NCI-H2171 treated with DMSO at 0.1 percent for 48 hours (cell line): ENCODE data around the gene PIP5KL1.

Source experiments
- DNase-seq: peaks from one replicate; lab custom pipeline; 2025; lab: John Stamatoyannopoulos, UW

PIP5KL1 gene, protein sequence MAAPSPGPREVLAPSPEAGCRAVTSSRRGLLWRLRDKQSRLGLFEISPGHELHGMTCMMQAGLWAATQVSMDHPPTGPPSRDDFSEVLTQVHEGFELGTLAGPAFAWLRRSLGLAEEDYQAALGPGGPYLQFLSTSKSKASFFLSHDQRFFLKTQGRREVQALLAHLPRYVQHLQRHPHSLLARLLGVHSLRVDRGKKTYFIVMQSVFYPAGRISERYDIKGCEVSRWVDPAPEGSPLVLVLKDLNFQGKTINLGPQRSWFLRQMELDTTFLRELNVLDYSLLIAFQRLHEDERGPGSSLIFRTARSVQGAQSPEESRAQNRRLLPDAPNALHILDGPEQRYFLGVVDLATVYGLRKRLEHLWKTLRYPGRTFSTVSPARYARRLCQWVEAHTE

DNA sequence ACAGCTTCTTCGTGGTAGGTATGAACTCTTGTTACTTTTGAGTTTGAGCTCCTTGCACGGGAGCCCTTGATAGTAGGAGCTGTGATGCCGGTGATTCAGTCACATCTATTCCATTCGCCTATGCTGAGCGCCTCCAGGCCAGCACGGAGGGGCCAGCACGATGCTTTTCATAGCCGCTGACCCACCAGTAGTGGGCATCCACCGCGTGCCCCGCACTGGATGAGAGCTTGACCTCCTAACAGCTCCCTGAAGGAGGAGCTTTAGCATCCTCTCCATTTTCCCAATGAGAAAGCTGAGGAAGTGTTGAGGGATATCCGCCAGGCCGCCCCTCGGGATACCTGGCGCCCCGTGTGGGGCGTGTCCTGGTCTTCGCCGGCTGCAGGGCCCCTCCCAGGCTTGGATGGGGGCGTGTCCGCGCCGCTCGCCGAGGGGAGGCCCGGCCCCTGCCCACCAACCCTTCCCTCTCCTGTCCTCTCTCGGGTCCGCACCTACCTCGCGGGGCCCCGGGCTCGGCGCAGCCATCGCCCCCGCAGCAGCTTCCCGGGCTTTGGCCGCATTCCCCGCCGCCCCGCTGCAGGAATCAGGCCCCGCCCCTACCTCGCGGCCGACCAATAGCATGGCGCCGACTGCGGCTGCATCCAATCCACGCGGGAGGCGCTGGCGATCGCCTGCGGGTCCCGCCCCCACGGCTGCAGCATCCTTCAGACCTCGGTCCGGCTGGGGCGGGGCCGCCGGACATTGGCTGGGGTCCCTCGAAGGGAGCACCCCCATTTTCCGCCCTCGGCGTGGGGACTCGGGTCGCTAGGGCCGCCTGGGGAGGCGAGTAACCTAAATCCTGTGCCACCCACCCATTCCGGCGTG, at the start of gene PIP5KL1:
Gene PIP5KL1 (minus strand): TSS at position 547 of the 861 bp plus-strand sequence. CDS start 25 bp downstream, at position 522.
- DNase-seq: peak; percentile 86

GRCh38 chr9:127980060-127980705, 49.6 kb upstream of the PIP5KL1 start:
- peak; percentile 87 for DNase-seq

GRCh38 chr9:127979333-127980059, 48.9 kb upstream of the PIP5KL1 start:
- DNase-seq: peak; percentile 91

- no peak for DNase-seq
Measured at GRCh38 chr9:127979015-127979332, 48.4 kb upstream of the PIP5KL1 start.

DNA sequence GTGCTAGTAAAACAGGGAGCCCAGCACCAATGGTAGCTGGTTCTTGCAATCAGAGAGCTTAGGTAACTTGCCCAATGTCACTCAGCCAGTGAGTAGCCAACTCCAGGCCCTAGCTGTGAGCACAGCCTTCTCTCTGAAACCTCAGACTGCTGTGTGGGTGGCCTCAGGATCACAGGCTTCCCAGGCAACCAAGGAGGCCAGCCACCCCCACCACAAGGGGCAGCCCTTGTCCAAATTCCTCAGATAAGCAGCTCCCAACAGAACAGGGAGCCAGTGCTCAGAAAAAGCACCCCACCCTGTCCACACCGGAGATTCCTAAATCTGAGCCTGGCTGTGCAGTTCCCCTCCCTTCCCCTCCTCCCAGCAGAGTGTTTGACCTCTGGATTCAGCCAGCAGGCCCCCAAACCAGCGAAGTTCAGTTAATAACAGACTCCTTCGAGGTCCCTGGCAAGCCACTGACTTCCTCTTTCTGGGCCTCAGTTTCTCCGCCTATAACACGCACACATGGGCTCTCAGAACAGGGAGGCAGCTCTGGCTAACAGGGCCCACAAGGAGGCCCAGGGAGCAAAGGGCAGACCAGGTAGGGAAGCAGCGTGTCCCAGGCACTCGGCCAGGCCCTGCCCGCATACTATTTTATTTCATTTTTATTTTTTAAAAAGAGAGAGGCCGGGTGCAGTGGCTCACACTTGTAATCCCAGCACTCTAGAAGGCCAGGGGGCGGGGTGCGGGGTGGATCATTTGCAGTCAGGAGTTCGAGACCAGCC, 47.5 kb upstream of the PIP5KL1 start:
- no peak for DNase-seq

DNA sequence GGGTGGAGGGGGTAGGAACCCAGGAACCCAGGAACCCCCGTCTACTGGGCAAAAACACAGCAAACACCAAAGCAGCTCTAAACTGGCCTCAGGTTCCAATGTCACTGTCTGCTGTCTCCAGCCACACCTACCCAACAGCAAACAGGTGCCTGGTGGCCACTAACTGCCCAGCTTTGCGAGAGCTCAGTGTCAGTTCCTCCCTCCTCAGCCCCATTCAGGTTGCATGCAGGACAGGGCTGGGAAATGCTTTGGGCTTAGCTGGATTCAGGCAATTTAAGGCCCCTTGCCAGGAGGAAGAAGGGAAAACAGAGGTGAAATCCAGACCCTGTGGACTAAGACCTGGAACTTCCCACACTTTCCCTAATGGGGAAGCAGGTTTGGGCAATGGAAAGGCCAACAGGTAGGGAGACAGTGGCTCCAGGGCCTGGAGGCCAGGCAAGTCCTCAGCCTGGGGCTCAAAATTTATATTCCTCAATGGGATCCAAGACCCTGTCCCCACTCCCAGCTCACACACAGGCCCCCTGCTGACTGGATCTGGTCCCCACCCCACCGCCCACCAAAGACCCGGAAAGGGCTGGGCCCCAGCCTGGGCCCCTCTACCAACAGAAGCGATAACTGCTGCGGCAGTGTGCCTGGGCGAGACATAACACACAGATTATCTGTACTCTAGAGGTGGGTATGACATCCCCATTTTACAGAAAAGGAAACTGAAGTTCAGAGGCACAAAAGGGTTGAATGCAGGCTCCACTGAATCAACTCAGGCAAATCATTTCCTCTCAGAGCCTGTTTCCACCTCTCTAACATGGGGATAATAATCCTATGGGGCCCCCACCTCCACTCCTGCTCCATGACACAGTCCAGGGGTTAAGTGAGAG, 46.7 kb upstream of the PIP5KL1 start:
- no peak for DNase-seq

GRCh38 chr9:127976498-127976897, 45.9 kb upstream of the PIP5KL1 start:
- DNase-seq: peak; percentile 98

- no peak for DNase-seq
Measured at GRCh38 chr9:127975376-127976315, 45.1 kb upstream of the PIP5KL1 start.

DNA sequence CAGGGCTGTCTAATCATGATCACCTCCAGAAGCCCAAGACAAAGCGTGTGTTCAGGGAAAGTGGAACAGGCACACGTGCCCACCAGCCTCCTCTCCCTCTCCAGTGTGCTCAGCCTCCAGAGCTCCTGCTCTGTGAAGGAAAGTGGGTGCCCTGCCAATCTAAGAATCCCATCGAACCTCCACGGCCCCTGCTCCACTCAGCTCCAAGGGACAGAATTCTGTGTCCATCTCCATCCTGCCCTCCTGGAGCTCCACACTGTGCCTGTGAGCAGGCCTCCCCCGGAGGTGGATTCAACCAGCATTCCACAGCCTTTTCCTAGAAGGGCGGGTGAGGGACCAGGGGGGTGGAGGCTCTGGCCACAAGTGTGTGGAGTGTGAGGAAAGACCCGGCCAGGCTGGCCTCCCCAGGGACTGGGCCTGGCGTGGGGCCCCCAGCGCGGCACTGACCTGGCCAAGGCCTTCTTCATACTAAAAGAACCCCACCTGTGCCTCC, 44.2 kb upstream of the PIP5KL1 start:
- DNase-seq: no peak

DNA sequence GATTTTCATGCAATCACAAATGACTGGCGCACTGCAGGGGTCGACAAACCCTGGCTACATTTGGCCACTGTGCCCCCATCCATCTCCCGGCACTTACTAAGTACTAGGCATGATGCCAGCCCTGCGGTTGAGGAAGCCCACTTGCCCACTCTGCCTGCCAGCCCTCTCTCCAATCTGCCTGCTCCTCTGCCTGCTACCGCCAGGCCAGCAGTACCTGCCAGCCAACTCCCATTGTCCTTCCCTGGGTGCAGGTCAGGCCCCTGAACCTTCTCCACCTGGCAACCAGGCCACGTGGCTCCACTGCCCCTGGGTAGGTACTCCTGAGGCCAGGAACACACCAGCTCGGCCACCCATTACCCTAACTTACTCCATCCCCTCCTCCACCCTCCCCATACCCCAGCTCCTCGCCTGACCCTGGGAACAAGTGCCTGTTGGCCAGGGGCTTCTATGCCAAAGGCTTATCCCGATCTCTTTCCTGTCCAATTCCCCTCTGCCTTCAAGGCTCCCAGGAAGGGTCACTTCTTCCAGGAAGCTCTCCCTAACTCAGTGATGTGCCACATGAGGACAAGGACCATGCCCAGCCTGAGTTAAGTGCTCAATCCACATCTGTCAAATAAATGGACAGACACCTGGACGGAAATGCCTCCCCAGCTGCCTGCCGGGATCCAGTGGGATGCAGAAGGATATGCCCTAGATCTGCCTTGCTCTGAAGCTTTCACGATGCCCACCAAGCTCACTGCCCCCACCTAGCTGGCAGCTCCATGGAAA, 43.6 kb upstream of the PIP5KL1 start:
- peak; percentile 37 for DNase-seq

DNA sequence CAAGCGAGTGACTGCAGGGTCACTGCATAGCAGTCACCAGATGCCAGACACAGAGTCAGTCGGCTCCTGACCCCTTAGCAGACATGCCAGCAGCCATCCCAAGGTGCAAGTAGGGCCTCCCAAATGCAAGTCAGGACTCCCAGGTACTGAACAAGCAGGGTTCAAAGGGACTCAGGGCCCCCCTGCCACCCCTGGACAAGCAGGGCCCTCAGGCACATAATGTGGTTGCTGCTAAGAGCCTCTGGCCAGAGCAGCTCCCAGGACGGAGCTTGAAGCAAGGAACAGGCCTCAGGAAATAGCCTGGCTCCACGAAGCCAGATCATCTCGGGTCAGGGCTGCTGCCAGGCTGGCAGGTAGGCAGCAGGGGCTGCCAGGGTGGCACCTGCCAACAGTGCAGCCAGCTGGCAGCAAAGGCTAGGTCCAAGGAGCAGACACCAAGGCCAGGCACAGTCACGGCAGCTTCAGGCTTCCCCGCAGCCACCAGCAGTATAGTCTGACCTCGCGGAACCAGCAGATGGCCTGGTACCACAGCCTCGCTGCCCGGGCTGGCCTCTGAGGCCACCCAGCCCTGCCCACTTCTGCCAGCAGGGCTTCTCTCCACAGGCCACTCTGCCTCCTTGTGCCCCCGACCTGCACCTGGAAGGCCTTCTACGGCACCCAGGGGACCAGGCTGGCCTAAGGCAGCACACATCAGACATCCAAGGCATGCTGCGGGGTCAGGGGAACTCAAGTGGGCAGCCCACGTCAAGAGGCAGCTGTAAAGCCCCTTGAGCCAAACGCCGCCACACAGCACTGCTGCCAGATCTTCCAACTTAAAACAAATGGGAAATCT, 42.8 kb upstream of the PIP5KL1 start:
- no peak for DNase-seq

DNA sequence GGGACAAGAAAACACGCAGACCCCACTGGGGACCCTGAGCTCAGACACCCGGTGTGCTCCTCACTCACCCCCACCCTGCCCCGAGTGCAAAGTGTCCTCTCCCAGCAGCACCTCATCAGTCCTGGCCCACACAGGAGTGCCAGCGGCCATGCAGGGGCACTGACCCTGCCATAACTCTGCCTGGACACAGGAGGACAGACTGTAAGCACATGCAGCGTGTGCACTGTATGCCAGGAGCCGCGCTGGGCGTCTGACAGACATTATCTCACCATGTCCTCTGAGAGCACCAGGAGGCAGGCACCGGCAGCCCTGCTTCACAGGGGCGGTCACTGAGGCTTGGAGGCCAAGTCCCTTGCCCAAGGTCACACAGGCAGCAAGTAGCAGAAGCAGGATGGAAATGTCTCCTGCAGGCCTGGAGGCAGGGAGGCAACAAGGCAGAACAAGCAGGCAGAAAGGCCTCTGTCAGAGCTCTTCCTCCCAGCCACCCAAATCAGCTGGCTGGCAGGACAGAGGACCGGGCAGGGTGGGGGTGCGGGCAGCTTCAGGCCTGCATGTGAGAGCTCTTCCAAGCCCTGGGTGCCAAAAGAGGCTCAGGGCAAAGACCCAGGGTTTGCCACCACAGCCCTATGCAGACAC, 41.8 kb upstream of the PIP5KL1 start:
- no peak for DNase-seq

DNA sequence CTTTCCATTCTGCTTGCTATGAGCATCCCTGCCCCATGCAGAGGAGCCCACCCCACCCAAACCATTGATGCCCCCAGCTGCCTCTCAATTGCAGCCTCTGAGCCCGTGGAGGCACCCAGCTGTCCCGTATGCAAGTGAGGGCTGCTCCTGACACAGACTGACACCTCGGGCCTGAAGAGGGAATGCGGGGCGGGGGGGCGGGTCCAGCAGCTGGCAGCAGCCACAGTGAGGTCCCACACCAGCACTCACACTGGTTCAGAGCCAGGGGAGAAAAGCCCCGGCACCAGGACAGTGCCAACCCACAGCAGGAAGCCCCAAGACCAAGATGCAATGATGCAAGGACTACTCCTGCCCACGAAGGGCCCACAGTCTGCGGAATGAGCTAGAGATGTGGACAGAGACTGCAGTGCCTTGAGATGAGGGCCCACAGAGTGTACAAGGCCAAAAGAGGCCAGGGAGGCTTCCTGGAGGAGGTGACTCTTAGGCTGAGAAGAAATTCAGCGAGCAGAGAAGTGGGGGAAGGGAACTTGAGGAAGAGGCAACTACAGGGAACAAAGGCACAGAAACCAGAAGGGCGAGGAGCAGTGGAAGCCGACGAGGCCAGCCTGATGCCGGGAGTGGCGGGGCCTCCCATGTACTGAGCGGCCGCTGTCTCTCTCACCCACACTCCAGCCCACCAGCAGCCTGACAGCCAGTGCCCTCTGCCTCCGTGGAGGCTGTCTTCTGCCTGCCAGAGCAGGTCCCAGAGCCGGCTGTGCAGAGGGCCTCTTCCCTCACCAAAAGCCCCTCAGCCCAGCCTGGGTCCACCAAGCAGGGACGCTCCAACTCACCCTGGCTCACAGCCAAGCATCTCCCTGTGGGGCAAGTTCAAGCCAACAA, 41.0 kb upstream of the PIP5KL1 start:
- peak; percentile 80 for DNase-seq

GRCh38 chr9:127970401-127971313, 40.1 kb upstream of the PIP5KL1 start:
- peak; percentile 99 for DNase-seq
